ENCODE results near the gene GNAQ. TPM values are rescaled to one million over a fixed set of nuclear protein-coding genes. Genes with fewer than 3 reads are reported as not detected.

GNAQ gene
- total RNA-seq, 1 donor from 2014 or later = 16.2 TPM

DNA sequence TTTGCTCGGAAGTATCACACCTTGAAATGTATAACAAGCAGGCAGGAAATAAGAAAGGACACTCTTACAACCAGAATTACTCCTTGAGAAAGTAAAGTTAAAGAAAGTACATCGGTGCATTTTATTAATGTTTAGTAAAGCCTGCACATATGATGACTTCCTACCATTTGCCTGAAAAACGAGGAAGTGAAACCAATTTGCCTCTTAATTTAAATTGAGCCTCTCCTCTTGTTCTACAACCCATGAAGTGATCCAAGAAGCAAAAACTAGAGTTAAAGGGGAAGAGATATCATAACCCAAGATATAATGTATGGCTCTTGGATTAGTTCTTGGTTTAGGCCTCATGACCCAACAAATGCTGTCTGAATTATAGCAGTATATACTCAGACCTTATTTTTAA, 95.6 kb downstream of the GNAQ start:
- H3K9ac ChIP-seq (ENCODE audit: low read depth in 1 of 3, low read length in 3 of 3) = no peak overlapping the region
- no peaks in the 10 kb centered on the region for H3K9me3 ChIP-seq (ENCODE audit: control insufficient read depth in 3 of 3, low read length in 3 of 3)
- no peaks in the 10 kb centered on the region for H3K4me1 ChIP-seq (ENCODE audit: control insufficient read depth in 3 of 3, insufficient read depth in 3 of 3, low read length in 3 of 3)
- no peak overlapping the region for H3K27ac ChIP-seq (ENCODE audit: low read depth, low read length)
- no peak overlapping the region for H3K4me3 ChIP-seq (ENCODE audit: low read length in 3 of 3)
- no peaks in the 10 kb centered on the region for H3K36me3 ChIP-seq (ENCODE audit: control insufficient read depth in 3 of 3, insufficient read depth in 3 of 3, low read length in 3 of 3)
- no peaks in the 10 kb centered on the region for H3K27me3 ChIP-seq (ENCODE audit: control insufficient read depth in 3 of 3, insufficient read depth in 3 of 3, low read length in 3 of 3)

DNA sequence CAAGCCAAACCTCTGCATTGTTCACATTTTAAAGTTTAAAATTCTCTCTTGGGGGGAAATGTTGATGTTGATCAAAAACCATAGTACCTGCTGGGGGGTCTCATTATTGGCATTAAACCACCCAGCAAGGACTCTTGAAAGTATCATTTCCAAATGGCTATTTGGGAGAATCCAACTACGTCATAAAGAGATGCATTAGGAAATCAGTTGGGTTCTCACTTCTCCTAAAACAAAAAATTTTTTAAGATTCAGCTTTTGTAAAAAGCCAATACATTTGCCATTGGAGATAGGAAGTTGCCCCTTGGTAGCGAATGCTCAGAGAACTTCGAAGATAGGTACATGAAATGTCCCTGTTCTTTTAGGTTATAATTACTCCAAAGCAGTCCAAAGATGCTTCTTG, 96.4 kb downstream of the GNAQ start:
- Histone ChIP-seq H3K9me3 (ENCODE audit: control insufficient read depth in 3 of 3, low read length in 3 of 3) (no peaks in the 10 kb centered on the region), H3K36me3 (ENCODE audit: control insufficient read depth in 3 of 3, insufficient read depth in 3 of 3, low read length in 3 of 3) (no peaks in the 10 kb centered on the region), H3K27ac (ENCODE audit: low read depth, low read length) (no peak overlapping the region), H3K9ac (ENCODE audit: low read depth in 1 of 3, low read length in 3 of 3) (no peak overlapping the region), H3K27me3 (ENCODE audit: control insufficient read depth in 3 of 3, insufficient read depth in 3 of 3, low read length in 3 of 3) (no peaks in the 10 kb centered on the region), H3K4me3 (ENCODE audit: low read length in 3 of 3) (no peak overlapping the region), H3K4me1 (ENCODE audit: control insufficient read depth in 3 of 3, insufficient read depth in 3 of 3, low read length in 3 of 3) (no peaks in the 10 kb centered on the region)

DNA sequence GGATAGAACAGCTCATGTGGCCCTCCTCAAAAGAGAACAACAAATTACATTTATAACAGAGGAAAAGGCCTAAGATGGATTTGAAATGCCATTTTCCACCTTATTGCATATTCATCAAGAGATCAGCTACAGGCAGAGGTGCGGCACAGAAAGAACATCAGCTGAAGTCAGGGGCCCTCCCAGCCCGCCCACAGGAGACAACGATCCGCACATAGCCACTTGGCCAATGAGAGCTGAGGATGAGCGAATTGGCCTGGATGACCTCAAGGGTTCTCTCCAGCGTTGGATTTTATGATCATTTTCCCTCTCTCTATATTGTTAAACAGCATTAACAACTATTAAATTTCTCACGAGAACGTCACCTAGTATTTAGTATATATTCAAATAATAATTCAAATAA, 97.6 kb downstream of the GNAQ start:
- H3K4me3 ChIP-seq (ENCODE audit: low read length in 3 of 3) = no peak overlapping the region
- H3K4me1 ChIP-seq (ENCODE audit: control insufficient read depth in 3 of 3, insufficient read depth in 3 of 3, low read length in 3 of 3) = no peaks in the 10 kb centered on the region
- H3K9me3 ChIP-seq (ENCODE audit: control insufficient read depth in 3 of 3, low read length in 3 of 3) = no peaks in the 10 kb centered on the region
- no peak overlapping the region for H3K9ac ChIP-seq (ENCODE audit: low read depth in 1 of 3, low read length in 3 of 3)
- no peak overlapping the region for H3K27ac ChIP-seq (ENCODE audit: low read depth, low read length)
- no peaks in the 10 kb centered on the region for H3K27me3 ChIP-seq (ENCODE audit: control insufficient read depth in 3 of 3, insufficient read depth in 3 of 3, low read length in 3 of 3)
- no peaks in the 10 kb centered on the region for H3K36me3 ChIP-seq (ENCODE audit: control insufficient read depth in 3 of 3, insufficient read depth in 3 of 3, low read length in 3 of 3)

DNA sequence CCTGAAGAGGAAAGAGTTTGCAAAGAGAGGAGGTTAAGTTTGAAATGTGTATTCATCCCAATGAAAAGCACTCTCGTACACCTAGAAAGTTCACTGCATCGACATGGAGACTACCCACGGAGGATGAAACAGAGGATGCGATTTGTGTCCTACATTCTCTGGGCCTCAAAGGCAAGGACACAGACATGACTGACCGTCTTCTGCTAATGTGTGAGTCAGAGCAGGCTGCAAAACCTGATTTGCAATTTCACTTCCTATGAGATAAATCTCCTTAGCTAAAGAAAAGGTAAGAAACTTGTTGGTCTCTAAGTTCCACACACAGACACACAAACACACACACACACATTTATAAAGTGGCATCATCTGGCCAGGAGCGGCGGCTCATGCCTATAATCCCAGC, 98.6 kb downstream of the GNAQ start:
- H3K9me3 ChIP-seq (ENCODE audit: control insufficient read depth in 3 of 3, low read length in 3 of 3) = no peaks in the 10 kb centered on the region
- H3K27ac ChIP-seq (ENCODE audit: low read depth, low read length) = no peak overlapping the region
- no peak overlapping the region for H3K4me3 ChIP-seq (ENCODE audit: low read length in 3 of 3)
- H3K27me3 ChIP-seq (ENCODE audit: control insufficient read depth in 3 of 3, insufficient read depth in 3 of 3, low read length in 3 of 3) = no peaks in the 10 kb centered on the region
- no peaks in the 10 kb centered on the region for H3K36me3 ChIP-seq (ENCODE audit: control insufficient read depth in 3 of 3, insufficient read depth in 3 of 3, low read length in 3 of 3)
- H3K4me1 ChIP-seq (ENCODE audit: control insufficient read depth in 3 of 3, insufficient read depth in 3 of 3, low read length in 3 of 3) = no peaks in the 10 kb centered on the region
- no peak overlapping the region for H3K9ac ChIP-seq (ENCODE audit: low read depth in 1 of 3, low read length in 3 of 3)

DNA sequence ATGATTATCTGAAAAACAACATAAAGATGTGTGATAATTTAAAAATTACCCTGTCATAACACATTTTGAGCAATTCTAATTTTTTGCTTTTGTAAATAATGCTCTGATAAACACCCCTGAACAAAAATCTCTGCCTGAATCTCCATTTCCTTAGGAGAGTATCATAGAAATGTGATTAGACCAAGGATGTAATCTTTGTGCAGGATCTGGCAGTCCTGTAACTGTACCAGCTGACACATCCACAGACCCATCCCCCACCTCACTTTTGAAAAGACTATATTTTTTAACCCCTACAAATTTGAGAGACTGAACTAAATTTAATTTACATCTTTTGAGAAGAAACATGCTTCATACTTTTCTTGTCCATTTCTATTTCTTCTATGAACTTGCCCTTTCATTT, 101.7 kb downstream of the GNAQ start:
- H3K27me3 ChIP-seq (ENCODE audit: control insufficient read depth in 3 of 3, insufficient read depth in 3 of 3, low read length in 3 of 3) = no peaks in the 10 kb centered on the region
- no peak overlapping the region for H3K27ac ChIP-seq (ENCODE audit: low read depth, low read length)
- H3K36me3 ChIP-seq (ENCODE audit: control insufficient read depth in 3 of 3, insufficient read depth in 3 of 3, low read length in 3 of 3) = no peaks in the 10 kb centered on the region
- H3K9me3 ChIP-seq (ENCODE audit: control insufficient read depth in 3 of 3, low read length in 3 of 3) = no peaks in the 10 kb centered on the region
- H3K4me3 ChIP-seq (ENCODE audit: low read length in 3 of 3) = no peak overlapping the region
- no peak overlapping the region for H3K9ac ChIP-seq (ENCODE audit: low read depth in 1 of 3, low read length in 3 of 3)
- peaks cover 0 to 6% (median 0%) of the 10 kb centered on the region in 3 donors for H3K4me1 ChIP-seq (ENCODE audit: control insufficient read depth in 3 of 3, insufficient read depth in 3 of 3, low read length in 3 of 3)

DNA sequence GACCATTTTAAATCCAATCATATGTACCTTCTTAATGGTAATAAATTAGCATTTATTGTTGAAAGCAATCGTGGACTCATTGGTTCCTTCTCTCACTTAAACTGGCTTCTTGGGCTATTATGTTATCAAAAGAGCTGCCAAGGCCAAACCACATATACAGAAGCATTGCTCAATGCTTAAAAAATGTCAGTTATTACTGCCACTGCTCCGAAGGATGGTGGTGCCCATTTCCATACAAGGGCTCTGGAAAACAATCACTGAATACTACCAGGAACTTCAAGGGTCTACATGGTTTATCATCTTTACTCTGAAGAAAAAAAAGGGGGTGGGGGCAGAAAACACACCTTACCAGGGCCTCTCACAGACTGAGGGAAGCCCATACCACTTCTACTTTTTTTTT, 104.3 kb downstream of the GNAQ start:
- H3K36me3 ChIP-seq (ENCODE audit: control insufficient read depth in 3 of 3, insufficient read depth in 3 of 3, low read length in 3 of 3) = no peaks in the 10 kb centered on the region
- H3K9ac ChIP-seq (ENCODE audit: low read depth in 1 of 3, low read length in 3 of 3) = no peak overlapping the region
- H3K27me3 ChIP-seq (ENCODE audit: control insufficient read depth in 3 of 3, insufficient read depth in 3 of 3, low read length in 3 of 3) = no peaks in the 10 kb centered on the region
- H3K4me3 ChIP-seq (ENCODE audit: low read length in 3 of 3) = no peak overlapping the region
- peaks cover 0 to 6% (median 0%) of the 10 kb centered on the region in 3 donors for H3K4me1 ChIP-seq (ENCODE audit: control insufficient read depth in 3 of 3, insufficient read depth in 3 of 3, low read length in 3 of 3)
- H3K27ac ChIP-seq (ENCODE audit: low read depth, low read length) = no peak overlapping the region
- H3K9me3 ChIP-seq (ENCODE audit: control insufficient read depth in 3 of 3, low read length in 3 of 3) = no peaks in the 10 kb centered on the region

DNA sequence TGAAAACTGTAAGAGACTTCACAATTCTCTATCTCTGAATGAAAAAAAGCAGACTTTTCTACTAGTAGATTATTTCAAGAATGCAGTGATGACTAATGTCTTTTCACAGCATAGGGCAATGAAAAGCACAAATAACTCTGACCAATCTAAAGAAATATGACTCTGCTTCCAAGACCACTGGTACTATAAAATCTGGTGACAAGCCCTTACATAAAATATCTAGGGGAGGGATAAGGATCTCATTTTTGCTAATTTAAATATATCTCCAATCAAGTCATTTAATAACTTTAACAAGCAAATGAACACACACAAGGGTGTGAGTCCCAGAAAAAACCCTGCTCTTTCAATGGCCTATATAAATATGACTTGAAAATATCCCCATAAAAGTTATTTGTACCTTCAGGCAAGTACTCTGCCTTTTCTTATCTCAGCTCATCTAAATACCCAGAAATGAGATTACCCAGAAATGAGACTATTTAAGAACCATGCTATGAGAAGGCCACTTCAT, 105.2 kb downstream of the GNAQ start:
- Histone ChIP-seq H3K27me3 (ENCODE audit: control insufficient read depth in 3 of 3, insufficient read depth in 3 of 3, low read length in 3 of 3) (no peaks in the 10 kb centered on the region), H3K9ac (ENCODE audit: low read depth in 1 of 3, low read length in 3 of 3) (no peak overlapping the region)

DNA sequence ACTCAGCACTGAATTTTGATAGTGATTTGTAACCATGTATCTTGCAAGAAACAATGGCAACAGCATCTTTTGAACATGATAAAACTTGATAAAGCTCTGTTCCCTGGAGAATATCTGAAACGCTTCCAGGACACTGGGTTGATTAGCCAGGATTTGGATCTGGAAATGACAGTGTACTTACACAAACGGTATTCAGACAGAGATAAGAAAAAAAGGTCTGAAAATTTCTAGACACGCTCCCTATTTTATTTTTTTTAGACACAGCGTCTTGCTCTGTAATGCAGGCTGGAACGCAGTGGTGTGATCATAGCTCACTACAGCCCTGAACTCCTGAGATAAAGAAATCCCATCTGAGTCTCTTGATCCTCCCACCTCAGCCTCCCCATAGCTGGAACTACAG, 109.0 kb downstream of the GNAQ start:
- Histone ChIP-seq H3K9me3 (ENCODE audit: control insufficient read depth in 3 of 3, low read length in 3 of 3) (no peaks in the 10 kb centered on the region), H3K4me3 (ENCODE audit: low read length in 3 of 3) (no peak overlapping the region), H3K27ac (ENCODE audit: low read depth, low read length) (no peak overlapping the region), H3K36me3 (ENCODE audit: control insufficient read depth in 3 of 3, insufficient read depth in 3 of 3, low read length in 3 of 3) (peaks cover 0 to 4% (median 4%) of the 10 kb centered on the region in 3 donors), H3K4me1 (ENCODE audit: control insufficient read depth in 3 of 3, insufficient read depth in 3 of 3, low read length in 3 of 3) (peaks cover 0 to 6% (median 3%) of the 10 kb centered on the region in 3 donors), H3K27me3 (ENCODE audit: control insufficient read depth in 3 of 3, insufficient read depth in 3 of 3, low read length in 3 of 3) (no peaks in the 10 kb centered on the region), H3K9ac (ENCODE audit: low read depth in 1 of 3, low read length in 3 of 3) (no peak overlapping the region)

More for the DNA sequence above, 105.2 kb downstream of the GNAQ start:
- Histone ChIP-seq H3K36me3 (ENCODE audit: control insufficient read depth in 3 of 3, insufficient read depth in 3 of 3, low read length in 3 of 3) (no peaks in the 10 kb centered on the region), H3K4me1 (ENCODE audit: control insufficient read depth in 3 of 3, insufficient read depth in 3 of 3, low read length in 3 of 3) (peaks cover 0 to 6% (median 0%) of the 10 kb centered on the region in 3 donors), H3K4me3 (ENCODE audit: low read length in 3 of 3) (no peak overlapping the region), H3K27ac (ENCODE audit: low read depth, low read length) (no peak overlapping the region), H3K9me3 (ENCODE audit: control insufficient read depth in 3 of 3, low read length in 3 of 3) (no peaks in the 10 kb centered on the region)

DNA sequence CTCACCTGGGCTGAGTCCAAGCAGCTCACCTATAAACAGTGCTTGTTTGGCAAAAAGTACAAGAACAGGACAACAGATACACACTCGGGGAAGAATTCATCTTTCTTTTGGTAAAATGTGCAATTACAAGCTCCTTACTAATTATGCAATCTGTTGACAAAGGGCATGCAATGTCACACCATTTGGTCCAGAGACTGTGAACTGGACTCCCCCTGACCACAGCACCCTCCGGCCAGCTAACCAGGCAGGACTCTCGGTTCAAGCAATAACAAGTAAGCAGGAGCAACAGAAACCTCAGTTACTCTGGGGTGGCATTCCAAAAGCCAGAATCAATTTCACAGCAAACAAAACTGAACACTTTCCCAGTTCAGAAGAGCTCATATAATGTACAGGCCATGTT, 113.8 kb downstream of the GNAQ start:
- Histone ChIP-seq H3K4me1 (ENCODE audit: control insufficient read depth in 3 of 3, insufficient read depth in 3 of 3, low read length in 3 of 3) (peaks cover 0 to 3% (median 0%) of the 10 kb centered on the region in 3 donors), H3K27ac (ENCODE audit: low read depth, low read length) (no peak overlapping the region), H3K36me3 (ENCODE audit: control insufficient read depth in 3 of 3, insufficient read depth in 3 of 3, low read length in 3 of 3) (peaks cover 0 to 4% (median 4%) of the 10 kb centered on the region in 3 donors), H3K27me3 (ENCODE audit: control insufficient read depth in 3 of 3, insufficient read depth in 3 of 3, low read length in 3 of 3) (no peaks in the 10 kb centered on the region), H3K4me3 (ENCODE audit: low read length in 3 of 3) (no peak overlapping the region), H3K9me3 (ENCODE audit: control insufficient read depth in 3 of 3, low read length in 3 of 3) (no peaks in the 10 kb centered on the region), H3K9ac (ENCODE audit: low read depth in 1 of 3, low read length in 3 of 3) (no peak overlapping the region)

DNA sequence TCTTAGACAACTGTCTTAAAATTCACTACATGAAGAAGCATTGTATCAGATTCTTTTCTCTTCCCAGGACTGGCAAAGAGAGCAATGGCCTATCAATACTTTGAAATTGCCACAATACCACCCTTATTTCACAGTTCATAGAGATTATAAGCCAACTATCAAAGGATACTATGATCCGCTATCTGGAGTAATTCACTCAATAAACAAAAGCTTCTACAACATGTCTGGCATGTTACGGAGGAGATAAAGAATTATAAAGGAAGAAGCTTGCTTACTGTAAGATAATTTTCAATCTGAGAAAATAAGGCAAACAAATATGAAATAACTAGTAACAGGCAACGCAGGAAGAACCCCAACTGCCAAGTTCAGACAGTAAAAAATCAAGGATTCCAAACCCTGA, 114.8 kb downstream of the GNAQ start:
- H3K4me3 ChIP-seq (ENCODE audit: low read length in 3 of 3) = no peak overlapping the region
- H3K9me3 ChIP-seq (ENCODE audit: control insufficient read depth in 3 of 3, low read length in 3 of 3) = no peaks in the 10 kb centered on the region
- H3K27me3 ChIP-seq (ENCODE audit: control insufficient read depth in 3 of 3, insufficient read depth in 3 of 3, low read length in 3 of 3) = no peaks in the 10 kb centered on the region
- peaks cover 0 to 3% (median 0%) of the 10 kb centered on the region in 3 donors for H3K4me1 ChIP-seq (ENCODE audit: control insufficient read depth in 3 of 3, insufficient read depth in 3 of 3, low read length in 3 of 3)
- no peak overlapping the region for H3K27ac ChIP-seq (ENCODE audit: low read depth, low read length)
- H3K36me3 ChIP-seq (ENCODE audit: control insufficient read depth in 3 of 3, insufficient read depth in 3 of 3, low read length in 3 of 3) = peaks cover 0 to 4% (median 4%) of the 10 kb centered on the region in 3 donors
- no peak overlapping the region for H3K9ac ChIP-seq (ENCODE audit: low read depth in 1 of 3, low read length in 3 of 3)
